Upper lobe of left lung (tissue), 4 donors: ENCODE results near the gene PLEKHA1.

Experiments used
- EP300 ChIP-seq, 4 donors: sonication (generic); formaldehyde crosslinking; IDR thresholded peaks; one replicate each; pipeline ENCODE4 v1.5.1; 2017; ENCODE audit warnings: antibody characterized with exemption in 4 of 4, control low read depth in 2 of 4
- POLR2A ChIP-seq, 4 donors: fragments of 450-650 bp; IDR thresholded peaks; one replicate each; pipeline ENCODE4 v1.5.1; 2016 to 2017; ENCODE audit warnings: antibody characterized with exemption in 4 of 4, mild to moderate bottlenecking in 2 of 4
- POLR2AphosphoS5 ChIP-seq, 2 donors: sonication (generic); formaldehyde crosslinking; IDR thresholded peaks; one replicate each; pipeline ENCODE4 v1.5.1; 2017; ENCODE audit warnings: antibody characterized with exemption in 2 of 2
- TF ChIP-seq, protein P1 (sequence below), 6 experiments: fragments of 450-650 bp in 4 of 6; fragments of 200-600 bp in 2 of 6; sonication (generic) in 2 of 6; IDR thresholded peaks; one replicate each; pipeline ENCODE4 v1.5.1; 2016 to 2019; ENCODE audit warnings: antibody characterized with exemption in 6 of 6

DNA sequence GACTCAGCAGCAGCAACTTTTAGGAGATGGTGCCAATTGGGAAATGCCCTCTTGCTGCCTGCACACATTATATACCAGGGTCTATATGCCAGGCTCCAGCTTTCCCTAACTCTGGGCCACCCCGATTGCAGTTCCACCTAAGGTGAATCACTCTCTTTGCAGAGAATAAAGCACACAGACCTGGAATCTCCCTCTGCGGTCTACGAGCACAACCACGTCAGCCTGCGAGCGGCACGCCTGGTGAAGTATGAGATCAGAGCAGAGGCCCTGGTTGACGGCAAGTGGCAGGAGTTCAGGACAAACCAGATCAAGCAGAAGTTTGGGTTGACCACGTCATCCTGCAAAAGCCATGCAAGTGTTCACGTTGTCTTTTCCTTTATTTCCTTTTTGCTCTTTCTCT lies 38.2 kb upstream of the PLEKHA1 start:
- TF ChIP-seq POLR2A (IDR thresholded peaks at IDR 0.05) (no peak), EP300 (IDR thresholded peaks at IDR 0.05) (no peak), POLR2AphosphoS5 (IDR thresholded peaks at IDR 0.05) (no peak)
- TF ChIP-seq, protein P1, sequence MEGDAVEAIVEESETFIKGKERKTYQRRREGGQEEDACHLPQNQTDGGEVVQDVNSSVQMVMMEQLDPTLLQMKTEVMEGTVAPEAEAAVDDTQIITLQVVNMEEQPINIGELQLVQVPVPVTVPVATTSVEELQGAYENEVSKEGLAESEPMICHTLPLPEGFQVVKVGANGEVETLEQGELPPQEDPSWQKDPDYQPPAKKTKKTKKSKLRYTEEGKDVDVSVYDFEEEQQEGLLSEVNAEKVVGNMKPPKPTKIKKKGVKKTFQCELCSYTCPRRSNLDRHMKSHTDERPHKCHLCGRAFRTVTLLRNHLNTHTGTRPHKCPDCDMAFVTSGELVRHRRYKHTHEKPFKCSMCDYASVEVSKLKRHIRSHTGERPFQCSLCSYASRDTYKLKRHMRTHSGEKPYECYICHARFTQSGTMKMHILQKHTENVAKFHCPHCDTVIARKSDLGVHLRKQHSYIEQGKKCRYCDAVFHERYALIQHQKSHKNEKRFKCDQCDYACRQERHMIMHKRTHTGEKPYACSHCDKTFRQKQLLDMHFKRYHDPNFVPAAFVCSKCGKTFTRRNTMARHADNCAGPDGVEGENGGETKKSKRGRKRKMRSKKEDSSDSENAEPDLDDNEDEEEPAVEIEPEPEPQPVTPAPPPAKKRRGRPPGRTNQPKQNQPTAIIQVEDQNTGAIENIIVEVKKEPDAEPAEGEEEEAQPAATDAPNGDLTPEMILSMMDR (IDR thresholded peaks at IDR 0.05) = no peak
